ENCODE data around the gene ARL4C. TPM values are rescaled to one million over a fixed set of nuclear protein-coding genes. Genes with fewer than 3 reads are reported as not detected.

The ARL4C gene
- total and polyA plus RNA-seq, 2 experiments from 2014 or later = 5.8 to 9.9 TPM

- Mint-ChIP-seq H3K27ac (no peak overlapping the region), H3K4me3 (no peak overlapping the region), H3K4me1 (peaks cover 22% of the 10 kb centered on the region), H3K27me3 (ENCODE audit: insufficient read depth, low read depth, poor library complexity) (peaks cover 13% of the 10 kb centered on the region), H3K36me3 (ENCODE audit: low read depth) (no peaks in the 10 kb centered on the region; the same call in 2 of the 3 replicates), H3K9me3 (no peaks in the 10 kb centered on the region; the same call in 2 of the 3 replicates)
- Histone ChIP-seq H3K27ac (ENCODE audit: low read depth) (no peak overlapping the region), H3K4me1 (ENCODE audit: insufficient read depth) (peaks cover 16% of the 10 kb centered on the region), H3K36me3 (ENCODE audit: insufficient read depth) (no peaks in the 10 kb centered on the region), H3K4me2 (no peak overlapping the region), H3K79me2 (replicated peaks; ENCODE audit: insufficient read depth) (no peaks in the 10 kb centered on the region), H2AFZ (no peak overlapping the region), H3K4me3 (no peak overlapping the region), H4K20me1 (replicated peaks; ENCODE audit: insufficient read depth) (no peaks in the 10 kb centered on the region), H3K9me2 (ENCODE audit: insufficient read depth) (no peaks in the 10 kb centered on the region), H3F3A (replicated peaks; ENCODE audit: low read depth) (no peaks in the 10 kb centered on the region), H3K27me3 (ENCODE audit: insufficient read depth) (no peaks in the 10 kb centered on the region)
- TF ChIP-seq CREB1 (CRISPR knock-in tag; IDR thresholded peaks at IDR 0.05; ENCODE audit: low read depth) (no peak), STAT1 (IDR thresholded peaks at IDR 0.05; ENCODE audit: unreplicated experiment) (no peak), ZNF114 (CRISPR knock-in tag; IDR thresholded peaks at IDR 0.05) (no peak), ZNF462 (CRISPR knock-in tag; IDR thresholded peaks at IDR 0.05) (no peak), ZNF331 (CRISPR knock-in tag; IDR thresholded peaks at IDR 0.05; ENCODE audit: low read depth) (no peak)
- TF ChIP-seq, protein P1, sequence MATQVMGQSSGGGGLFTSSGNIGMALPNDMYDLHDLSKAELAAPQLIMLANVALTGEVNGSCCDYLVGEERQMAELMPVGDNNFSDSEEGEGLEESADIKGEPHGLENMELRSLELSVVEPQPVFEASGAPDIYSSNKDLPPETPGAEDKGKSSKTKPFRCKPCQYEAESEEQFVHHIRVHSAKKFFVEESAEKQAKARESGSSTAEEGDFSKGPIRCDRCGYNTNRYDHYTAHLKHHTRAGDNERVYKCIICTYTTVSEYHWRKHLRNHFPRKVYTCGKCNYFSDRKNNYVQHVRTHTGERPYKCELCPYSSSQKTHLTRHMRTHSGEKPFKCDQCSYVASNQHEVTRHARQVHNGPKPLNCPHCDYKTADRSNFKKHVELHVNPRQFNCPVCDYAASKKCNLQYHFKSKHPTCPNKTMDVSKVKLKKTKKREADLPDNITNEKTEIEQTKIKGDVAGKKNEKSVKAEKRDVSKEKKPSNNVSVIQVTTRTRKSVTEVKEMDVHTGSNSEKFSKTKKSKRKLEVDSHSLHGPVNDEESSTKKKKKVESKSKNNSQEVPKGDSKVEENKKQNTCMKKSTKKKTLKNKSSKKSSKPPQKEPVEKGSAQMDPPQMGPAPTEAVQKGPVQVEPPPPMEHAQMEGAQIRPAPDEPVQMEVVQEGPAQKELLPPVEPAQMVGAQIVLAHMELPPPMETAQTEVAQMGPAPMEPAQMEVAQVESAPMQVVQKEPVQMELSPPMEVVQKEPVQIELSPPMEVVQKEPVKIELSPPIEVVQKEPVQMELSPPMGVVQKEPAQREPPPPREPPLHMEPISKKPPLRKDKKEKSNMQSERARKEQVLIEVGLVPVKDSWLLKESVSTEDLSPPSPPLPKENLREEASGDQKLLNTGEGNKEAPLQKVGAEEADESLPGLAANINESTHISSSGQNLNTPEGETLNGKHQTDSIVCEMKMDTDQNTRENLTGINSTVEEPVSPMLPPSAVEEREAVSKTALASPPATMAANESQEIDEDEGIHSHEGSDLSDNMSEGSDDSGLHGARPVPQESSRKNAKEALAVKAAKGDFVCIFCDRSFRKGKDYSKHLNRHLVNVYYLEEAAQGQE (IDR thresholded peaks at IDR 0.05; ENCODE audit: unreplicated experiment) = no peak
- TF ChIP-seq, protein P2, sequence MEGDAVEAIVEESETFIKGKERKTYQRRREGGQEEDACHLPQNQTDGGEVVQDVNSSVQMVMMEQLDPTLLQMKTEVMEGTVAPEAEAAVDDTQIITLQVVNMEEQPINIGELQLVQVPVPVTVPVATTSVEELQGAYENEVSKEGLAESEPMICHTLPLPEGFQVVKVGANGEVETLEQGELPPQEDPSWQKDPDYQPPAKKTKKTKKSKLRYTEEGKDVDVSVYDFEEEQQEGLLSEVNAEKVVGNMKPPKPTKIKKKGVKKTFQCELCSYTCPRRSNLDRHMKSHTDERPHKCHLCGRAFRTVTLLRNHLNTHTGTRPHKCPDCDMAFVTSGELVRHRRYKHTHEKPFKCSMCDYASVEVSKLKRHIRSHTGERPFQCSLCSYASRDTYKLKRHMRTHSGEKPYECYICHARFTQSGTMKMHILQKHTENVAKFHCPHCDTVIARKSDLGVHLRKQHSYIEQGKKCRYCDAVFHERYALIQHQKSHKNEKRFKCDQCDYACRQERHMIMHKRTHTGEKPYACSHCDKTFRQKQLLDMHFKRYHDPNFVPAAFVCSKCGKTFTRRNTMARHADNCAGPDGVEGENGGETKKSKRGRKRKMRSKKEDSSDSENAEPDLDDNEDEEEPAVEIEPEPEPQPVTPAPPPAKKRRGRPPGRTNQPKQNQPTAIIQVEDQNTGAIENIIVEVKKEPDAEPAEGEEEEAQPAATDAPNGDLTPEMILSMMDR (conservative IDR thresholded peaks at IDR 0.05; ENCODE audit: low read depth in 2 of 2) = no peak
- ATAC-seq = no peak
- no peak for DNase-seq (ENCODE audit: low spot score)
These were observed 52.6 kb downstream of the ARL4C start for GRCh38 chr2:234444242-234444730.

Data from GM23338 (cell line).